Loucy (cell line): ENCODE measurements around the gene BRD4.

Source experiments
- H2AFZ ChIP-seq: fragments of 200-600 bp; sonication (generic); 2 replicates; pipeline ENCODE4 v1.6.0; 2016; ENCODE audit warnings: antibody characterized with exemption, mild to moderate bottlenecking, low read length, moderate library complexity
- H3F3A ChIP-seq: fragments of 200-600 bp; 2 replicates; pipeline ENCODE4 v1.6.0; 2016; ENCODE audit warnings: antibody characterized with exemption, low read depth, mild to moderate bottlenecking
- H3K27me3 ChIP-seq: fragments of 200-600 bp; sonication (generic); 2 replicates; pipeline ENCODE4 v1.6.1; 2014; ENCODE audit warnings: low read length, mild to moderate bottlenecking; ENCODE audit not compliant: insufficient read depth, poor library complexity, severe bottlenecking
- H3K36me3 ChIP-seq: fragments of 200-600 bp; sonication (generic); 2 replicates; pipeline ENCODE4 v1.6.1; 2016; ENCODE audit warnings: low read length; ENCODE audit not compliant: insufficient read depth
- H3K4me1 ChIP-seq: fragments of 200-600 bp; sonication (generic); 2 replicates; pipeline ENCODE4 v1.5.1; 2014; ENCODE audit warnings: low read length, mild to moderate bottlenecking; ENCODE audit not compliant: insufficient read depth, poor library complexity, severe bottlenecking
- H3K4me2 ChIP-seq: fragments of 200-600 bp; sonication (generic); 2 replicates; pipeline ENCODE4 v1.6.0; 2014; ENCODE audit warnings: antibody characterized with exemption, low read length, low read depth, mild to moderate bottlenecking; ENCODE audit not compliant: poor library complexity, severe bottlenecking
- H3K4me3 ChIP-seq: fragments of 200-600 bp; sonication (generic); 2 replicates; pipeline ENCODE4 v1.5.1; 2014; ENCODE audit warnings: low read length, mild to moderate bottlenecking, mixed read lengths; ENCODE audit not compliant: poor library complexity, severe bottlenecking
- H3K79me2 ChIP-seq: fragments of 200-600 bp; sonication (generic); 2 replicates; pipeline ENCODE4 v1.6.1; 2014; ENCODE audit warnings: low read length; ENCODE audit not compliant: insufficient read depth
- H3K9ac ChIP-seq: fragments of 200-600 bp; sonication (generic); 2 replicates; pipeline ENCODE4 v1.6.0; 2014; ENCODE audit warnings: mild to moderate bottlenecking, low read depth, low read length, moderate library complexity; ENCODE audit not compliant: poor library complexity, severe bottlenecking
- H3K9me2 ChIP-seq: fragments of 200-600 bp; sonication (generic); replicated peaks from 2 replicates; pipeline ENCODE4 v1.6.1; 2016; ENCODE audit warnings: low read depth, low read length, mixed read lengths
- H3K9me3 ChIP-seq: fragments of 200-600 bp; sonication (generic); 2 replicates; pipeline ENCODE4 v1.6.1; 2014; ENCODE audit warnings: mild to moderate bottlenecking, antibody characterized with exemption, low read length, low read depth; ENCODE audit not compliant: insufficient read depth
- H4K20me1 ChIP-seq: fragments of 200-600 bp; sonication (generic); 2 replicates; pipeline ENCODE4 v1.6.0; 2014; ENCODE audit warnings: antibody characterized with exemption, low read length, mild to moderate bottlenecking; ENCODE audit not compliant: insufficient read depth, poor library complexity, severe bottlenecking
- CTCF ChIP-seq: fragments of 200-600 bp; sonication (generic); conservative IDR thresholded peaks from 2 replicates; pipeline ENCODE4 v1.5.1; 2014; ENCODE audit warnings: mild to moderate bottlenecking, antibody characterized with exemption, low read length
- EZH2phosphoT487 ChIP-seq: fragments of 200-600 bp; IDR thresholded peaks from 2 replicates; pipeline ENCODE4 v1.6.1; 2018; ENCODE audit warnings: antibody characterized with exemption, mild to moderate bottlenecking, moderate library complexity, borderline replicate concordance

Gene BRD4

GRCh38 chr19:15213715-15214381 lies 118.5 kb downstream of the BRD4 start:
- no peaks in the 10 kb centered on the region for H3K9me3 ChIP-seq
- H2AFZ ChIP-seq = no peak overlapping the region
- no peaks in the 10 kb centered on the region for H3K9me2 ChIP-seq
- no peak overlapping the region for H3K9ac ChIP-seq
- TF ChIP-seq CTCF (no peak), EZH2phosphoT487 (no peak)
- H3K79me2 ChIP-seq = no peaks in the 10 kb centered on the region
- H3K27me3 ChIP-seq = no peaks in the 10 kb centered on the region
- no peak overlapping the region for H3K4me3 ChIP-seq
- H3F3A ChIP-seq = no peaks in the 10 kb centered on the region
- no peaks in the 10 kb centered on the region for H3K36me3 ChIP-seq
- H3K4me1 ChIP-seq = no peaks in the 10 kb centered on the region
- no peaks in the 10 kb centered on the region for H4K20me1 ChIP-seq
- H3K4me2 ChIP-seq = no peak overlapping the region

GRCh38 chr19:15212711-15213110 lies 119.6 kb downstream of the BRD4 start:
- Histone ChIP-seq H3K36me3 (no peaks in the 10 kb centered on the region), H3K4me3 (no peak overlapping the region), H3F3A (no peaks in the 10 kb centered on the region), H3K4me1 (no peaks in the 10 kb centered on the region), H3K79me2 (no peaks in the 10 kb centered on the region), H3K9me2 (no peaks in the 10 kb centered on the region), H4K20me1 (no peaks in the 10 kb centered on the region), H3K9me3 (no peaks in the 10 kb centered on the region), H3K9ac (no peak overlapping the region), H3K4me2 (no peak overlapping the region), H3K27me3 (no peaks in the 10 kb centered on the region), H2AFZ (no peak overlapping the region)
- no peak for TF ChIP-seq EZH2phosphoT487
- TF ChIP-seq CTCF = no peak

GRCh38 chr19:15210323-15210781 lies 122.0 kb downstream of the BRD4 start:
- Histone ChIP-seq H3K4me2 (no peak overlapping the region), H3K4me3 (no peak overlapping the region), H2AFZ (no peak overlapping the region), H4K20me1 (no peaks in the 10 kb centered on the region), H3F3A (no peaks in the 10 kb centered on the region), H3K9me2 (no peaks in the 10 kb centered on the region), H3K79me2 (no peaks in the 10 kb centered on the region), H3K36me3 (no peaks in the 10 kb centered on the region), H3K27me3 (no peaks in the 10 kb centered on the region), H3K4me1 (no peaks in the 10 kb centered on the region), H3K9ac (no peak overlapping the region), H3K9me3 (no peaks in the 10 kb centered on the region)
- no peak for TF ChIP-seq EZH2phosphoT487
